Neural progenitor cell (in vitro differentiated cells): ENCODE measurements around the gene GPX6. TPM values are rescaled to one million over a fixed set of nuclear protein-coding genes. Genes with fewer than 3 reads are reported as not detected.

ENCODE experiments used
- DNase-seq: peaks from one replicate; pipeline ENCODE4 v3.0.0-alpha.2; 2016; ENCODE audit warnings: low spot score
- H2AFZ ChIP-seq: fragments of 200-600 bp; sonication (generic); replicated peaks from 2 replicates; pipeline ENCODE4 v1.6.1; 2016; ENCODE audit warnings: antibody characterized with exemption
- H3F3A ChIP-seq: fragments of 200-600 bp; sonication (generic); 2 replicates; pipeline ENCODE4 v1.6.1; 2016; ENCODE audit warnings: antibody characterized with exemption, low read depth
- H3K27ac ChIP-seq: fragments of 200-600 bp; sonication (generic); 2 replicates; pipeline ENCODE4 v1.5.1; 2016; ENCODE audit warnings: mild to moderate bottlenecking
- H3K27me3 ChIP-seq: fragments of 200-600 bp; sonication (generic); 2 replicates; pipeline ENCODE4 v1.6.1; 2016; ENCODE audit warnings: mild to moderate bottlenecking, moderate library complexity
- H3K36me3 ChIP-seq: fragments of 200-600 bp; sonication (generic); 2 replicates; pipeline ENCODE4 v1.5.1; 2016
- H3K4me1 ChIP-seq: fragments of 200-600 bp; sonication (generic); 2 replicates; pipeline ENCODE4 v1.6.1; 2016; ENCODE audit warnings: mixed run types
- H3K4me2 ChIP-seq: fragments of 200-600 bp; sonication (generic); 2 replicates; pipeline ENCODE4 v1.6.1; 2016
- H3K4me3 ChIP-seq: fragments of 200-600 bp; sonication (generic); 2 replicates; pipeline ENCODE4 v1.5.1; 2016
- H3K79me2 ChIP-seq: fragments of 200-600 bp; sonication (generic); 2 replicates; pipeline ENCODE4 v1.6.1; 2016; ENCODE audit warnings: low read depth
- H3K9ac ChIP-seq: fragments of 200-600 bp; sonication (generic); 2 replicates; pipeline ENCODE4 v1.6.1; 2016
- H3K9me3 ChIP-seq: fragments of 200-600 bp; sonication (generic); 2 replicates; pipeline ENCODE4 v1.5.1; 2016; ENCODE audit warnings: low read depth
- H4K20me1 ChIP-seq: fragments of 200-600 bp; sonication (generic); 2 replicates; pipeline ENCODE4 v1.6.1; 2016; ENCODE audit warnings: low read depth
- H3K27ac Mint-ChIP-seq: 3 replicates; pipeline ENCODE4 v1.8.0; 2021; ENCODE audit warnings: mixed read lengths
- H3K27me3 Mint-ChIP-seq: 2 replicates; pipeline ENCODE4 v1.8.0; 2022; ENCODE audit warnings: low read depth, mild to moderate bottlenecking, inconsistent platforms, moderate library complexity, mixed read lengths; ENCODE audit not compliant: insufficient read depth
- H3K36me3 Mint-ChIP-seq: 3 replicates; pipeline ENCODE4 v1.8.0; 2021; ENCODE audit warnings: mixed read lengths
- H3K4me1 Mint-ChIP-seq: 3 replicates; pipeline ENCODE4 v1.8.0; 2021; ENCODE audit warnings: mixed read lengths
- H3K4me3 Mint-ChIP-seq: 3 replicates; pipeline ENCODE4 v1.8.0; 2021; ENCODE audit warnings: mild to moderate bottlenecking, moderate library complexity, mixed read lengths
- H3K9me3 Mint-ChIP-seq: 3 replicates; pipeline ENCODE4 v1.8.0; 2020; ENCODE audit warnings: mixed read lengths
- CTCF ChIP-seq: fragments of 200-600 bp; sonication (generic); IDR thresholded peaks from 2 replicates; pipeline ENCODE4 v1.5.1; 2017; ENCODE audit warnings: antibody characterized with exemption, mild to moderate bottlenecking
- EZH2 ChIP-seq: fragments of 200-600 bp; sonication (generic); IDR thresholded peaks from 2 replicates; pipeline ENCODE4 v1.6.1; 2017; ENCODE audit warnings: antibody characterized with exemption, mild to moderate bottlenecking, moderate library complexity
- EZH2phosphoT487 ChIP-seq: fragments of 200-600 bp; sonication (generic); IDR thresholded peaks from 2 replicates; pipeline ENCODE4 v1.6.1; 2017; ENCODE audit warnings: antibody characterized with exemption
- total RNA-seq: library from RNA; depleted of rRNA; stranded (reverse); fragments of >200 nt; gene quantifications from 2 replicates; pipeline ENCODE4 v1.2.3, GENCODE V29; 2015; ENCODE audit warnings: low replicate concordance

GPX6 gene
- total RNA-seq, 1 donor from 2014 or later: not detected

DNA sequence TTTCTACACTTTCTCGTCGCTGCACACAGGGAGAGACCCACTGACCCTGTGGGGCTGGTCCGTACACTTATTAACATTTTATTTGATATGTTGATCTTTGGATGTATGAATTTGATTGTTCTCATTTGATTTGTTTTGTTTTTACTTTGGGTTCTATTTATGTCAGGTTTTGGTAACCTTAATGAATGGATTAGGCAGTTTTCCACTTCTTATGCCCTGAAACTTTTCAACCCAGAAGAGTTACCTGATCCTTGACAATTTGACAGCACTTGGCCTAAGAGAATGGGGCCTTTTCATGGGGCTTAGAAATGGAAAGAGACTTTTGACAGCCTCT is 23.6 kb downstream of the GPX6 start:
- Histone ChIP-seq H3K27me3 (no peaks in the 10 kb centered on the region), H2AFZ (no peak overlapping the region), H3K9ac (no peak overlapping the region), H3K4me1 (peaks cover 4% of the 10 kb centered on the region), H3K36me3 (no peaks in the 10 kb centered on the region), H3K4me2 (no peak overlapping the region), H3K27ac (no peak overlapping the region), H4K20me1 (no peaks in the 10 kb centered on the region), H3K4me3 (no peak overlapping the region), H3K9me3 (no peaks in the 10 kb centered on the region), H3F3A (peaks cover 7% of the 10 kb centered on the region), H3K79me2 (no peaks in the 10 kb centered on the region)
- no peak for DNase-seq
- Mint-ChIP-seq H3K9me3 (no peaks in the 10 kb centered on the region), H3K27ac (no peak overlapping the region), H3K27me3 (peaks cover 5% of the 10 kb centered on the region), H3K36me3 (no peaks in the 10 kb centered on the region), H3K4me3 (peak overlapping the region; percentile 57), H3K4me1 (peaks cover 32% of the 10 kb centered on the region)
- TF ChIP-seq EZH2phosphoT487 (no peak), EZH2 (no peak), CTCF (no peak)

DNA sequence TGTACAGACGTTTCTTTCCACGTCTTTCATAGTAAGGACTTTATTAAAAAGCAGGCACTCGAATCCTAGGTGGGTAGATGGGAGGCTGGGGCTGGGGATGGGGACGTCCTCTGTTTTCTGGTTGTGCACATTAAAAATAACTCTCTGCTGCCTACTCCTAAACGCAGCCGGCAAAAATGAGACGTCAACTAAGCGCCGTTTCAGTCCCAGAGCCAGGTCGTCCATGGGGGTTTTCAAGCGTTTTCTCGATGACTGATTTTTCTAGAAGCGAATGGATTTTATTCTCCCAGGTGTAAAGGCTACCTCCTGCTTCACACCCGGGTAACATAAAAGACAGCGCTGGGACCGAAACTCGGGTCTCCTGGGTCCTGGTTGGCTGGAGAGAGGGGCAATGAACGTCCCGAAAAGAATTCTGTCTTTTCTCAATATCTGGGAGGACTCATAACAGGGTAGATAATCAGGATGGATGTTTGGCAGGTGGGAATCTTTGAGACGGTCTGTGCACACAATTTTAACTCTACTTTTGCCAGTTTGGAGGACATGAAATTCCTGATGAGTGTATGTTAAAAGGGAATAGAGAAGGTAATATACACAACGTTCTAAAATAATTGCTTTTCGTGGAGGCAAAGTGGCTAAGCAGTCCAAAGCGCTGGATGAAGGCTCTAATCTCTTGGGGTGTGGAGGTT is 25.2 kb downstream of the GPX6 start:
- Histone ChIP-seq H3K4me3 (peak overlapping the region; percentile 65), H3K4me2 (peak overlapping the region; percentile 83), H3K4me1 (peaks cover 4% of the 10 kb centered on the region), H3F3A (peaks cover 7% of the 10 kb centered on the region), H3K27me3 (no peaks in the 10 kb centered on the region), H3K9me3 (no peaks in the 10 kb centered on the region), H3K36me3 (no peaks in the 10 kb centered on the region), H3K79me2 (no peaks in the 10 kb centered on the region), H3K27ac (no peak overlapping the region), H3K9ac (peak overlapping the region; percentile 33), H4K20me1 (no peaks in the 10 kb centered on the region), H2AFZ (peak overlapping the region; percentile 71)
- Mint-ChIP-seq H3K36me3 (no peaks in the 10 kb centered on the region), H3K27ac (peak overlapping the region; percentile 81), H3K4me1 (peaks cover 29% of the 10 kb centered on the region), H3K9me3 (no peaks in the 10 kb centered on the region), H3K4me3 (peak overlapping the region; percentile 87), H3K27me3 (peaks cover 6% of the 10 kb centered on the region)
- TF ChIP-seq EZH2 (no peak), CTCF (no peak), EZH2phosphoT487 (no peak)
- DNase-seq: peak; percentile 26

GRCh38 chr6:28489366-28490204 is 26.0 kb downstream of the GPX6 start:
- Mint-ChIP-seq H3K9me3 (no peaks in the 10 kb centered on the region), H3K4me3 (peak overlapping the region; percentile 87), H3K4me1 (peaks cover 29% of the 10 kb centered on the region), H3K36me3 (no peaks in the 10 kb centered on the region), H3K27me3 (peaks cover 8% of the 10 kb centered on the region), H3K27ac (peak overlapping the region; percentile 81)
- Histone ChIP-seq H3F3A (peaks cover 7% of the 10 kb centered on the region), H3K4me1 (peaks cover 4% of the 10 kb centered on the region), H3K27me3 (no peaks in the 10 kb centered on the region), H3K9me3 (no peaks in the 10 kb centered on the region), H2AFZ (peak overlapping the region; percentile 71), H3K36me3 (no peaks in the 10 kb centered on the region), H3K27ac (no peak overlapping the region), H3K9ac (peak overlapping the region; percentile 33), H3K4me2 (peak overlapping the region; percentile 83), H4K20me1 (no peaks in the 10 kb centered on the region), H3K79me2 (no peaks in the 10 kb centered on the region), H3K4me3 (peak overlapping the region; percentile 65)
- TF ChIP-seq EZH2 (peak; percentile 25), EZH2phosphoT487 (no peak), CTCF (peak; percentile 6)
- peak; percentile 90 for DNase-seq
